Sigmoid colon (tissue), 7 donors: ENCODE results near the gene LAIR2. TPM values are rescaled to one million over a fixed set of nuclear protein-coding genes. Genes with fewer than 3 reads are reported as not detected.

Source experiments
- DNase-seq: peaks from one replicate; pipeline ENCODE4 v3.0.0-alpha.2; 2019
- H3K27ac ChIP-seq, 4 donors: fragments of 200-600 bp; sonication (generic); one replicate each; pipeline ENCODE4 v1.5.1; 2016 to 2019; ENCODE audit warnings: mild to moderate bottlenecking in 1 of 4
- H3K27me3 ChIP-seq, 3 donors: fragments of 200-600 bp; sonication (generic); one replicate each; pipeline ENCODE4 v1.5.1; 2019; ENCODE audit warnings: mild to moderate bottlenecking in 1 of 3
- H3K36me3 ChIP-seq, 4 donors: fragments of 200-600 bp; sonication (generic); one replicate each; pipeline ENCODE4 v1.5.1; 2016 to 2019
- H3K4me1 ChIP-seq, 4 donors: fragments of 200-600 bp; sonication (generic); one replicate each; pipeline ENCODE4 v1.5.1; 2017 to 2019
- H3K4me3 ChIP-seq, 4 donors: fragments of 200-600 bp; sonication (generic); one replicate each; pipeline ENCODE4 v1.5.1; 2017 to 2019; ENCODE audit warnings: mild to moderate bottlenecking in 2 of 4, moderate library complexity in 1 of 4
- H3K9me3 ChIP-seq, 4 donors: fragments of 200-600 bp in 3 of 4; sonication (generic) in 3 of 4; one replicate each; pipeline versions ENCODE4 v1.5.1 to v1.6.1; 2013 to 2019
- EP300 ChIP-seq, 4 donors: sonication (generic); formaldehyde crosslinking; IDR thresholded peaks; one replicate each; pipeline ENCODE4 v1.6.1; 2017; ENCODE audit warnings: antibody characterized with exemption in 4 of 4
- POLR2A ChIP-seq, 2 donors: fragments of 450-650 bp; IDR thresholded peaks; one replicate each; pipeline ENCODE4 v1.6.1; 2016; ENCODE audit warnings: antibody characterized with exemption in 2 of 2, mild to moderate bottlenecking in 2 of 2, moderate library complexity in 2 of 2
- POLR2AphosphoS5 ChIP-seq, 4 donors: sonication (generic); formaldehyde crosslinking; IDR thresholded peaks; one replicate each; pipeline ENCODE4 v1.6.1; 2017; ENCODE audit warnings: antibody characterized with exemption in 4 of 4
- WGBS, 2 donors: extraction: QIAGEN DNeasy Blood & Tissue Kit; methylation state at CpG; one replicate each; pipeline ENCODE4 v1.1.7; 2013; 5-methylcytosine and 5-hydroxymethylcytosine counted together
- intact Hi-C: fragments of 100-400 bp; cut with DNase I; formaldehyde crosslinking; loops from one replicate; pipeline ENCODE4 v1.15.1; 2023
- polyA plus RNA-seq, 3 donors: library from polyadenylated mRNA; stranded (reverse); fragments of 200-250 nt; gene quantifications; one replicate each; pipeline ENCODE4 v1.2.3, GENCODE V29; 2013
- total RNA-seq, 4 donors: library from RNA; depleted of rRNA; stranded (reverse); fragments of >200 nt; gene quantifications; one replicate each; pipeline ENCODE4 v1.1.0, GENCODE V29; 2016
- TF ChIP-seq, protein P1 (sequence below), 4 experiments: fragments of 450-650 bp in 3 of 4; fragments of 200-600 bp in 1 of 4; IDR thresholded peaks; one replicate each; pipeline ENCODE4 v1.5.1; 2016 to 2019; ENCODE audit warnings: antibody characterized with exemption in 4 of 4, mild to moderate bottlenecking in 3 of 4, moderate library complexity in 2 of 4
- donor health status: healthy with polysubstance abuse.
- donor health status: Bipolar disorder and iron deficiency.
- donor health status: healthy.

Gene LAIR2
- total and polyA plus RNA-seq, 7 donors, result 1.9 TPM; not detected in 6

DNA sequence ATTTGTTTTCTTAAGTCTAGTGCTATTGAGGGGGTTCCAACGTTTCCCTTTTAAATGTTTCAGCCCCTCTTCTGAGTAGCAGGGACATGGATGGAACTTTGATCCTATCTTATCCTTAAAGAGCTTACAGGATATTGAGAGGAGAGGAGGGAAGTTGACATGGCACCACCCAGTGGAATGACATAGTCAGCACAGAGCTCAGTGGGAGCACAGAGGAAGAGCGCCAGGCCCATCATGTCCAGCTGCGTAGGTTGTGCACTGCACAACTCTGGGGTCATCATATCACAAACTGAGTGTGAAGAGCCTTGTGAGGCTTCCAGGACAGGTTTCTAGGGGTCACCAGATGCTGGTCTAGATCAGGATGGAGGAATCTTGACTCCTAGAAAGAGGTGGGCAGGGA is 25.0 kb upstream of the LAIR2 start:
- no peak for DNase-seq
- WGBS, 2 donors, result 56 to 74% methylated on average over 3 of the region's 3 CpGs
- TF ChIP-seq EP300 (IDR thresholded peaks at IDR 0.05) (no peak), POLR2A (IDR thresholded peaks at IDR 0.05) (no peak)
- Histone ChIP-seq H3K27me3 (peaks cover 0 to 52% (median 4%) of the 10 kb centered on the region in 3 donors), H3K9me3 (no peaks in the 10 kb centered on the region), H3K4me1 (peaks cover 0 to 5% (median 0%) of the 10 kb centered on the region in 4 donors), H3K36me3 (no peaks in the 10 kb centered on the region), H3K4me3 (no peak overlapping the region), H3K27ac (no peak overlapping the region)
- intact Hi-C loops, result no loop called here

DNA sequence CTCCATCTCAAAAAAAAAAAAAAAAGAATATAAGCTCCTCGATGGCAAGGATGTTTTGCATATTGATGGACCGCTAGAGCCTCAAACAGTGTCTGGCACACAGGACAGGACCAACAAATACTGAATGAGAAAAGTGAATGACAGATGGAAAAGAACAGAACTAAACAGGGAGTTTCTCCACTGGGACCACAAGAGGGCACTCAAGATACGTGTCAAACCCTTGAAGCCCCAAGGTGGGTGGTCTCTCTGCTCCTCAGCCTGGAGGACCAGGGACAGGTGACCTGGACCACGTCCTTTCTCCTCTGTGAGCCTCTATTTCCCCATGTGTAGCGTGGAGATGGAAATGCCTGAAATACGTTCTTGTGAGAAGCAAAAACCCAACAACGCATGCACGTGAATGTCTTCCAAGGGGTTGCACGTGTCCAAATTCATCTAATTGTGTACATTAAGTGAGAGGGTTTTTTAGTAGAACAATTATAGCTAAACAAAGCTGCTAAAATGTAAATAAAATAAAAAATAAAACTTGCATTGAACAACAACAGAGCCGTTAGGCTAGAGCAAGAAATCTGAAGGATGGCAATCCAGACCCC is 23.9 kb upstream of the LAIR2 start:
- whole genome bisulfite sequencing, 2 donors, result 20 to 22% methylated on average over 10 of the region's 10 CpGs

DNA sequence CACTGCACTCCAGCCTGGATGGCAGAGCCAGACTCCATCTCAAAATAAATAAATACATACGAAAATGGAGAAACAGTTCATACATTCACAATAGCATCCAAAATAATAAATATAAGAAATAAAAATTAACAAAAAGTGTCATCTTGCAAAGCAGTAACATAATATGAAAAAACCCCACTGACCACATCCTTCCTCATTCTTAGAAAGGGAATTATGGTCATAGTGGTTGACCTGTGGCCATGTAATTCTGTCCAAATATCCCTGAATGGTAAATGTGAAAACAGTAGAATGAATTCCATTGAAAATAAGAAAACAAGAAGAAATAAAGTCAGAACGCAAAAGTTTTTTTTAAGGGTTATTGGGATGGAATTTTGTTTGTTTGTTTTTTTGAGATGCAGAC is 22.6 kb upstream of the LAIR2 start:
- Histone ChIP-seq H3K9me3 (no peaks in the 10 kb centered on the region), H3K36me3 (no peaks in the 10 kb centered on the region), H3K4me1 (no peaks in the 10 kb centered on the region), H3K4me3 (no peak overlapping the region), H3K27me3 (peaks cover 0 to 35% (median 0%) of the 10 kb centered on the region in 3 donors), H3K27ac (no peak overlapping the region)
- 62 to 68% methylated on average over 2 of the region's 2 CpGs for WGBS, 2 donors
- TF ChIP-seq, protein P1, sequence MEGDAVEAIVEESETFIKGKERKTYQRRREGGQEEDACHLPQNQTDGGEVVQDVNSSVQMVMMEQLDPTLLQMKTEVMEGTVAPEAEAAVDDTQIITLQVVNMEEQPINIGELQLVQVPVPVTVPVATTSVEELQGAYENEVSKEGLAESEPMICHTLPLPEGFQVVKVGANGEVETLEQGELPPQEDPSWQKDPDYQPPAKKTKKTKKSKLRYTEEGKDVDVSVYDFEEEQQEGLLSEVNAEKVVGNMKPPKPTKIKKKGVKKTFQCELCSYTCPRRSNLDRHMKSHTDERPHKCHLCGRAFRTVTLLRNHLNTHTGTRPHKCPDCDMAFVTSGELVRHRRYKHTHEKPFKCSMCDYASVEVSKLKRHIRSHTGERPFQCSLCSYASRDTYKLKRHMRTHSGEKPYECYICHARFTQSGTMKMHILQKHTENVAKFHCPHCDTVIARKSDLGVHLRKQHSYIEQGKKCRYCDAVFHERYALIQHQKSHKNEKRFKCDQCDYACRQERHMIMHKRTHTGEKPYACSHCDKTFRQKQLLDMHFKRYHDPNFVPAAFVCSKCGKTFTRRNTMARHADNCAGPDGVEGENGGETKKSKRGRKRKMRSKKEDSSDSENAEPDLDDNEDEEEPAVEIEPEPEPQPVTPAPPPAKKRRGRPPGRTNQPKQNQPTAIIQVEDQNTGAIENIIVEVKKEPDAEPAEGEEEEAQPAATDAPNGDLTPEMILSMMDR (IDR thresholded peaks at IDR 0.05), result no peak
- TF ChIP-seq POLR2A (IDR thresholded peaks at IDR 0.05) (no peak), POLR2AphosphoS5 (IDR thresholded peaks at IDR 0.05) (no peak), EP300 (IDR thresholded peaks at IDR 0.05) (no peak)
- no peak for DNase-seq
- intact Hi-C loops, result loop anchor here (10.0 kb wide), 1 partner anchor 195 kb away; no protein-coding TSS in a partner anchor

More for the DNA sequence above, 23.9 kb upstream of the LAIR2 start:
- intact Hi-C loops, result no loop called here
- H3K27me3 ChIP-seq, result peaks cover 0 to 42% (median 2%) of the 10 kb centered on the region in 3 donors
- H3K4me1 ChIP-seq, result peaks cover 0 to 2% (median 0%) of the 10 kb centered on the region in 4 donors
- no peak overlapping the region for H3K4me3 ChIP-seq
- no peak overlapping the region for H3K27ac ChIP-seq
- TF ChIP-seq, protein P1 (IDR thresholded peaks at IDR 0.05), result peak in 3 of 4 experiments; percentile 25 to 35 (median 27)
- TF ChIP-seq POLR2A (IDR thresholded peaks at IDR 0.05) (no peak), EP300 (IDR thresholded peaks at IDR 0.05) (no peak), POLR2AphosphoS5 (IDR thresholded peaks at IDR 0.05) (no peak)
- no peaks in the 10 kb centered on the region for H3K36me3 ChIP-seq
- no peaks in the 10 kb centered on the region for H3K9me3 ChIP-seq
- no peak for DNase-seq

DNA sequence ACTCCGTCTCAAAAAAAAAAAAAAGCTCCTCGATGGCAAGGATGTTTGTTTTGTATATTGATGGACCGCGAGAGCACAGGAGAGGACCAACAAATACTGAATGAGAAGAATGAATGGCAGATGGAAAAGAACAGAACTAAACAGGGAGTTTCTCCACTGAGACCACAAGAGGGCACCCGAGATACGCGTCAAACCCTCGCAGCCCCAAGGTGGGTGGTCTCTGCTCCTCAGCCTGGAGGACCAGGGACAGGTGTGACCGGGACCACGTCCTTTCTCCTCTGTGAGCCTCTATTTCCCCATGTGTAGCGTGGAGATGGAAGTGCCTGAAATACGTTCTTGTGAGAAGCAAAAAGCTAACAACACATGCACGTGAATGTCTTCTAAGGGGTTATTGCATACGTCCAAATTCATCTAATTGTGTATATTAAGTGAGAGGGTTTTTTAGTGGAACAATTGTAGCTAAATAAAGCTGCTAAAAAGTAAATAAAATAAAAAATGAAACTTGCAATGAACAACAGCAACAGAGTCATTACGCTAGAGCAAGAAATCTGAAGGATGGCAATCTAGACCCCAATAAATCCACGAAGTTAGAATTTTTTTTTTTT is 21.2 kb upstream of the LAIR2 start:
- Histone ChIP-seq H3K4me1 (no peaks in the 10 kb centered on the region), H3K36me3 (no peaks in the 10 kb centered on the region), H3K27ac (no peak overlapping the region), H3K9me3 (no peaks in the 10 kb centered on the region), H3K4me3 (no peak overlapping the region), H3K27me3 (peaks cover 0 to 33% (median 0%) of the 10 kb centered on the region in 3 donors)
- 10 to 12% methylated on average over 16 of the region's 16 CpGs for WGBS, 2 donors
- intact Hi-C loops, result loop anchor here (10.0 kb wide), 1 partner anchor 193 kb away; no protein-coding TSS in a partner anchor
- no peak for DNase-seq
- TF ChIP-seq POLR2A (IDR thresholded peaks at IDR 0.05), result no peak
- TF ChIP-seq, protein P1 (IDR thresholded peaks at IDR 0.05), result peak in 3 of 4 experiments; percentile 26 to 49 (median 36)

DNA sequence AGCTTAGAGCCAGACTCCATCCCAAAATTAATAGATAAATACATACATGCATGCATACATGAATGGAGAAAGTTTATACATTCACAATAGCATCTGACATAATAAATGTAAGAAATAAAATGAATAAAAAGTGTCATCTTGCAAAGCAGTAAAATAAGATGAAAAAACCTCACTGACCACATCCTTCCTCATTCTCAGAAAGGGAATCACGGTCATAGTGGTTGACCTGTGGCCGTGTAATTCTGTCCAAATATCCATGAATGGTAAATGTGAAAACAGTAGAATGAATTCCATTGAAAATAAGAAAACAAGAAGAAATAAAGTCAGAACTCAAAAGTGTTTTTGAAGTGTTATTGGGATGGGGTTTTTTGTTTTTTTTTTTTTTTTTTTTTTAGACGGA is 19.7 kb upstream of the LAIR2 start:
- 40 to 47% methylated on average over 3 of the region's 3 CpGs for WGBS, 2 donors
- no peak for TF ChIP-seq POLR2AphosphoS5 (IDR thresholded peaks at IDR 0.05)
- TF ChIP-seq, protein P1 (IDR thresholded peaks at IDR 0.05), result no peak
- H3K27me3 ChIP-seq, result peaks cover 0 to 30% (median 0%) of the 10 kb centered on the region in 3 donors
- H3K4me1 ChIP-seq, result no peaks in the 10 kb centered on the region
- no peak for DNase-seq
- no peak overlapping the region for H3K27ac ChIP-seq
- intact Hi-C loops, result loop anchor here (10.0 kb wide), 1 partner anchor 192 kb away; no protein-coding TSS in a partner anchor
- no peak overlapping the region for H3K4me3 ChIP-seq
- H3K36me3 ChIP-seq, result no peaks in the 10 kb centered on the region
- no peaks in the 10 kb centered on the region for H3K9me3 ChIP-seq
